GM21360 (cell line): Measurements from ENCODE around the gene LEFTY2.
"Not testable (repeated sequence)": the region's sequence is repeated elsewhere in the genome, so short reads cannot be mapped to it uniquely, and the experiment has no call there.

Experiments
- ATAC-seq: cut with Tn5 transposase; IDR thresholded peaks from one replicate; pipeline ENCODE4 v1.9.1; 2021; ENCODE audit warnings: mild to moderate bottlenecking, moderate library complexity; ENCODE audit not compliant: unreplicated experiment

LEFTY2 gene

GRCh38 chr1:225931270-225932136, 9.5 kb downstream of the LEFTY2 start:
- ATAC-seq: no peak

- no peak for ATAC-seq
Observed at GRCh38 chr1:225930566-225930965, 10.5 kb downstream of the LEFTY2 start.

GRCh38 chr1:225929462-225929861, 11.6 kb downstream of the LEFTY2 start:
- ATAC-seq: not testable (repeated sequence)

GRCh38 chr1:225928186-225929175, 12.5 kb downstream of the LEFTY2 start:
- ATAC-seq: no peak

GRCh38 chr1:225926551-225927113, 14.4 kb downstream of the LEFTY2 start:
- no peak for ATAC-seq

- ATAC-seq: peak; percentile 97
Observed at GRCh38 chr1:225923692-225924555, 17.1 kb downstream of the LEFTY2 start, which contains the start of gene PYCR2. Gene PYCR2 (minus strand): TSS chr1:225924250. CDS start chr1:225924110, 140 bp downstream.

- ATAC-seq: no peak
Observed at GRCh38 chr1:225923381-225923691, 17.7 kb downstream of the LEFTY2 start.

GRCh38 chr1:225921734-225922709, 19.0 kb downstream of the LEFTY2 start:
- ATAC-seq: no peak

- ATAC-seq: no peak
Observed at GRCh38 chr1:225919906-225920305, 21.1 kb downstream of the LEFTY2 start.

- no peak for ATAC-seq
Observed at GRCh38 chr1:225918280-225918679, 22.7 kb downstream of the LEFTY2 start.

- ATAC-seq: no peak
Observed at GRCh38 chr1:225917536-225917935, 23.5 kb downstream of the LEFTY2 start.

GRCh38 chr1:225917101-225917500, 23.9 kb downstream of the LEFTY2 start:
- no peak for ATAC-seq

GRCh38 chr1:225915538-225915991, 25.5 kb downstream of the LEFTY2 start:
- no peak for ATAC-seq

- no peak for ATAC-seq
Observed at GRCh38 chr1:225914947-225915346, 26.1 kb downstream of the LEFTY2 start.

GRCh38 chr1:225914391-225914790, 26.6 kb downstream of the LEFTY2 start:
- no peak for ATAC-seq

GRCh38 chr1:225911191-225912130, 29.6 kb downstream of the LEFTY2 start:
- peak; percentile 70 for ATAC-seq

GRCh38 chr1:225909477-225909876, 31.5 kb downstream of the LEFTY2 start:
- no peak for ATAC-seq

GRCh38 chr1:225908773-225909172, 32.2 kb downstream of the LEFTY2 start:
- ATAC-seq: no peak
